Ramos (cell line): ENCODE measurements around the gene MYBPC2.
"Not testable (repeated sequence)": the region's sequence is repeated elsewhere in the genome, so short reads cannot be mapped to it uniquely, and the experiment has no call there.

Experiments
- in situ Hi-C: fragments of 300-500 bp; cut with MboI; formaldehyde crosslinking; loops from one replicate; pipeline ENCODE4 v1.14.3; 2022; ENCODE audit warnings: low sequenced_read_pairs; ENCODE audit not compliant: unreplicated experiment

Gene MYBPC2

DNA sequence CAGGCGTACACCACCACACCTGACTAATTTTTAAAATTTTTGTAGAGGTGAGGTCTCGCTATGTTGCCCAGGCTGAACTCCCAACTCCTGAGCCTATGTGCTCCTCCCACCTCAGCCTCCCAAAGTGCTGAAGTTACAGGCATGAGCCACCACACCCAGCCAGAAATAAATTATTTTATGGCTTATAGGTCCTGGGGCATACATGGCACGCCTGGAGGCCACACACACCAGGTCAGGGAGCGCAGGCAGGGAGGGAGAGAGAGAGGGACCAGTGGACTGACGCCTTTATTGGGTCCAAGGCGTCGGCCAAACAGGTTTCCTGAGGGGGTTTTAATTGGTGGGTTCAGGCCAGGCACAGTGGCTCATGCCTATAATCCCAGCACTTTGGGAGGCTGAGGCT lies 7.1 kb upstream of the MYBPC2 start:
- in situ Hi-C loops, result no loop called here

DNA sequence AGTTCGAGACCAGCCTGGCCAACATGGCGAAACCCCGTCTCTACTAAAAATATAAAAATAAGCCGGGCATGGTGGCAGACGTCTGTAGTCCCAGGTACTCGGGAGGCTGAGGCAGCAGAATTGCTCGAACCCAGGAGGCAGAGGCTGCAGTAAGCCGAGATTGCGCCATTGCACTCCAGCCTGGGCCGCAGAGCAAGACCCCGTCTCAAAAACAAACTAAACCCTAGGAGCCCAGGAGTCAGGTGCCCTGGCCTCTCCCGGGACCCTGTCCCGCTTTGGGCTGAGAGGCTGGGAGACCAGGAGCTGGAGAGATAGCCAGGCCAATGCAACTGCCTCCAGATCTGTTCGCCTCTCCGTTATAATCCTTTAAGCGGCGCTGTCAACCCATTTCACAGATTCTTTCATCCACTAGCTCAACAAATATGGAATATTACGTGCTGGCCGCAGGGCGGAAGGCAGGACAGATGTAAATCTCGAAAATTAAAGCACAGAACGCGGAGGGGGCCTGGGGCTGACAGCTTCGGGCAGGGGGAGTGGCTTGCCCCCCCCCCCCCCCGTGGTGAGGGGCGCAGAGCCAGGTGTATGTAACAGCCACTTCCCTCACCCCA lies 5.3 kb upstream of the MYBPC2 start:
- in situ Hi-C loops, result no loop called here

DNA sequence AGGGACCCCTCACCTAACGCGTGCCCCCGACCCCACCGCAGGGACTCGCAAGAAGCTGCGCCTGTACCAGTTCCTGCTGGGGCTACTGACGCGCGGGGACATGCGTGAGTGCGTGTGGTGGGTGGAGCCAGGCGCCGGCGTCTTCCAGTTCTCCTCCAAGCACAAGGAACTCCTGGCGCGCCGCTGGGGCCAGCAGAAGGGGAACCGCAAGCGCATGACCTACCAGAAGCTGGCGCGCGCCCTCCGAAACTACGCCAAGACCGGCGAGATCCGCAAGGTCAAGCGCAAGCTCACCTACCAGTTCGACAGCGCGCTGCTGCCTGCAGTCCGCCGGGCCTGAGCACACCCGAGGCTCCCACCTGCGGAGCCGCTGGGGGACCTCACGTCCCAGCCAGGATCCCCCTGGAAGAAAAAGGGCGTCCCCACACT lies 4.7 kb upstream of the MYBPC2 start:
- in situ Hi-C loops, result no loop called here

DNA sequence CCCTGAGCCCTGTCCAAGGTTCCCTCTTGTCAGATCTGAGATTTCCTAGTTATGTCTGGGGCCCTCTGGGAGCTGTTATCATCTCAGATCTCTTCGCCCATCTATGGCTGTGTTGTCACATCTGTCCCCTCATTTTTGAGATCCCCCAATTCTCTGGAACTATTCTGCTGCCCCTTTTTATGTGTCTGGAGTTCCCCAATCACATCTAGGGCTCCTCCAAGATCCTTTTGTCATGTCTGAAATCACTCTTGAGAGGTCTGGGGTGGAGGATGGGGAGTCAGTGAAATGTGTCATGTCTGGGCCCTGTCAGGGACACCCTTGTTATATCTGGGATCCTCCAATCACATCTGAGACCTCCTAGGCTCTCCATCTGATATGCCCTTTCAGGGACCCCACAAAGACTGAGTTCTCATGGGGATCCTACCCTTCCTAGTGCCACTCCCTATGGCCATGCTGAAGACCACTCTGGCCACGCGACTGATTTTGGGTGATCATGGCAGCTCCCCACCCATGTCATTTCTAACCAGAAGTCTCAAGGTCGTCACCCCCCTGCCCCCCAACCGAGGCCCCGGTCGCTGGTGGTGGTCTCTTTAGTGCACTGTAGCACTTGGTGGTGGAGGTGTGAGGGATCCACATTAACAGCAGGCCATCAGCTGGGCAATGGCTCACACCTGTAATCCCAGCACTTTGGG lies 3.8 kb upstream of the MYBPC2 start:
- in situ Hi-C loops, result no loop called here

DNA sequence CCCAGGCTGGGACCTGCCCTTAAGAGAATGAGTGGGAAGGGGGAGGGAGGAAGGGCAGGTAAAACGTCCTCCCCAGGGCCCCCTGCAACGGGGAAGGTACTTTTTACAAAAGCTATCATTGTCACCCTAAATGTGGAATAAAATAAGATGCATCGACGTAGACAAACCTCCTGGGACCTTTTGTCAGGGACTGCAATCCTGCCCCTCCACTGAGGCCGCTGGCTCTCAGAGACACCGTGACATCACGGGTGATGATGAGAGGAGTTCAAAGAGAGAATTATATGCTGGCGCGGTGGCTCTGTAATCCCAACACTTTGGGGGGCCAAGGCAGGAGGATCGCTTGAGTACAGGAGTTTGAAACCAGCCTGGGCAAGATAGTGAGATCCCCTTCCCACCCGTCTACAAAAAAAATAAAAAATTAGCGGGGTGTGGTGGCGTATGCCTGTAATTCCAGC lies 1.8 kb upstream of the MYBPC2 start:
- in situ Hi-C loops, result no loop called here

DNA sequence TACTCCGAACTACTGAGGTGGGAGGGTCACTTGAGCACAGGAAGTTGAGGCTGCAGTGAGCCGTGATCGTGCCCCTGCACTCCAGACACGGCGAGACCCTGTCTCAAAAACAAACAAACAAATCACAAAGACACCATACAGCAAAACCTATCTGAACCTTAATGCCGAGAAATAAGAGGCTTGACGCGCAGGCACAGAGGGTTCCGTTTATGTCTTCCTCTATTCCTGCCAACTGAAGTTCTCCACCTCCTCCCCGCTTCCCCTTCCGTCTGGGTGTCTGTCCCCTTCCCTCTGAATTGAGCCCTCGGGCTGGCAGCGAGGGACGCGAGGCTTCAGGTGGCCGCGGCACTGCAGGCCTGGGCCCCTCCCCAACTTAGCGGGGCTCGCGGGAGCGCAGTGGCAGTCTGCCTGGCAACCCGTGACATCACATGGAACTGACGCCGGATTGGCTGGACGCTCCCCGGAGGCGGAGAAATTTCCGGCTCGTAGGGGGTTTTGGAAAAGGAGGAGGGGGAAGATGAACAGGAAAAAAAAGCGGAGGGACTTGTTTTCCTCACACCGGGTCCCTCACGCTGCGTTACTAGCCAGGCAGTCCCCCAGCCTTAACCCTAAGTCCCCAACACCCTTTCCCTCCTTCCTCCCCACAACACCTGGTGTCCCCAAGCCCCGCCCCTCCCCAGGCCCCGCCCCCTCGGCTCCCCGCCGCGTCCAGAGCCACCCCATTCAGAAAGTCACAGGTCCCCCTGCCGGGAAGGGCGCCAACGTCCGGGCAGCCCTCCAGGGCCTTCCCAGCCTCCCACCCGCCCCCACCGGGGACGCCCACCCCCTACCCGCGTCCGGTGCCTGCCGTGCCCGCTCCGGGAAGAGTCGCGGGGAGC lies 1.1 kb upstream of the MYBPC2 start:
- in situ Hi-C loops, result no loop called here

DNA sequence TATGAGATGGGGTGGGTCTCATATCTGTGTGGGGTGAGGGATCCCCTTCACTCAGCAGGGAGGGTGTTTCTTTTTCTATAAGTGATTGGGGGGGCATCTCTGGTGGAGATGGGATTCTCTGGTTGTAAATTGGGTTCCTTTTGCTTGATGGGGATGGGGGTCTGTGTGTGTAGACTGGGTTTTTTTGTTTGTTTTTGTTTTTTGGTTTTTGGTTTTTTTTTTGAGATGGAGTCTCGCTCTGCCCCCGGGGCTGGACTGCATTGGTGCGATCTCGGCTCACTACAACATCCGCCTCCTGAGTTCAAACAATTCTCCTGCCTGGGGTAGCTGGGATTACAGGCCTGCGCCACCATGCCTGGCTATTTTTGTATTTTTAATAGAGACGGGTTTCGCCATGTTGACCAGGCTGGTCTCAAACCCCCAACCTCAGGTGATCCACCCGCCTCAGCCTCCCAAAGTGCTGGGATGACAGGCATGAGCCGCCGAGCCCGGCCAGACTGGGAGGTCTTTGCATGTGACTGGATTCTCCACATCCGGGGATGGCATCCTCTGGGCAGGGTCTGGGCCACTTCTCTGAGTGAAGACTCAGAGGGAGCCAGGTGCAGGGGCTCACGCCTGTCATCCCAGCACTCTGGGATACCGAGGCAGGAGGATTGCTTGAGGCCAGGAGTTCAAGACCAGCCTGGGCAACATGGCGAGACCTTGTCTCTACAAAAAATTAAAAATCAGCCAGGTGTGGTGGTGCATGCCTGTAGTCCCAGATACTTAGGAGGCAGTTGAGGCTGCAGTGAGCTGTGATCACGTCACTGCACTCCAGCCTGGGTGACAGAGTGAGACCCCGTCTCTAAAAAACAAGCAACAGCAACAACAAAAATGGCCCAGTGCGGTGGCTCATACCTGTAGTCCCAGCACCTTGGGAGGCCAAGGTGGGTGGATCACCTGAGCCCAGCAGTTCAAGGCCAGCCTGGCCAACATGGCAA lies 799 bp downstream of the MYBPC2 start:
- in situ Hi-C loops, result no loop called here

DNA sequence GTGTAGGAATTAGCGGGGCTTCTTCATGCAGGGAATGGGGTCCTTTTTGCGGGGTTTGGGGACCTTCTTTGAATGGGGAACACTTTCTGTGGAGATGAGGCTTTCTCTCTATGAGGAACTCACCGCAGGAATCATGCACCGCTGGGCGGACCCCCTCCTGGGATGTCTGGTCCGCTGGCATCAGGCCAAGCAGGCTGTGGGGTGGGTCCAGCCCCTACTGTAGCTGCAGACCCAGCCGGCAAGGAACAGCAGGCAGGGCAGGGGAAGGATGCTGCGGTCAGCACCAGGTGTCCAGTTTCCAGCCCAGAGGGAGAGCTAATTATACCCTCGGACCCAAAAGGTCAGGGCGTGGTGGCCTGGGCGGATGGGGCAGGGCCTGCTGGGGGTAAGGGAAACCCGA lies 1.8 kb downstream of the MYBPC2 start:
- in situ Hi-C loops, result no loop called here

DNA sequence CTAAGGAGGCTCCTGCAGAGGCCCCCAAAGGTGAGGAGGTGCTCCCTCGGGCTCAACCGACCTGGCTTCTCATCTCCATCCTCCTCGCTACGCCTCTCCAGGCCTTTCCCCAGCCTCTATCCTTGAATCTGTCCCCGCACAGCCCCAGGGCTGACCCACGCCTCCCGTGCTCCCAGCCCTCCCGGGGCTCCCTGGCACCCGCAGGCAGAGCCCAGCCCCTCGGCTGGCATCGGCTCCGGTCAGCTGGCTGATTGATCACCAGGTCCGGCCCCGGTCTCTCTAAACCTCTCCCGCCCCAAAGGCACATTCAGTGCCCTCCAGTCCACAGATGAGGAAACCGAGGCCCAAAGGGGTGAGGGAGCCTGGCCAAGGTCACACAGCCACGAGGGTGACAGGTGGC lies 2.5 kb downstream of the MYBPC2 start:
- in situ Hi-C loops, result no loop called here

DNA sequence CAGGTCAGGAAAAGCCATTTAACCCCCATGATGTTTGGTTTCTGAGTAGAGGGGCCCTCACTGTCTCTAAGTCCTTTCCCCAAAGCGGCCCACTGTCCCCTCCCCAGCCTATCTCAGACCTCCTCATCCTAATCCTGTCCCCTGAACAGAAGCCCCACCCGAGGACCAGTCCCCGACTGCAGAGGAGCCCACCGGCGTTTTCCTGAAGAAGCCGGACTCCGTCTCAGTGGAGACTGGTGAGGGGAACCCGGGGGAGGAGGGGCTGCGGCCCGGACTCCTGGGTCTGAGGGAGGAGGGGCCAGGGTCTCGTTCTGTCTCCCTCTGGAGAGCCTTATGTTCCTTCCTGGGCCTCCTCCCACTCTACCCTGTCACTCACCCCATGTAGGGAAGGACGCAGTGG lies 2.9 kb downstream of the MYBPC2 start:
- in situ Hi-C loops, result no loop called here

DNA sequence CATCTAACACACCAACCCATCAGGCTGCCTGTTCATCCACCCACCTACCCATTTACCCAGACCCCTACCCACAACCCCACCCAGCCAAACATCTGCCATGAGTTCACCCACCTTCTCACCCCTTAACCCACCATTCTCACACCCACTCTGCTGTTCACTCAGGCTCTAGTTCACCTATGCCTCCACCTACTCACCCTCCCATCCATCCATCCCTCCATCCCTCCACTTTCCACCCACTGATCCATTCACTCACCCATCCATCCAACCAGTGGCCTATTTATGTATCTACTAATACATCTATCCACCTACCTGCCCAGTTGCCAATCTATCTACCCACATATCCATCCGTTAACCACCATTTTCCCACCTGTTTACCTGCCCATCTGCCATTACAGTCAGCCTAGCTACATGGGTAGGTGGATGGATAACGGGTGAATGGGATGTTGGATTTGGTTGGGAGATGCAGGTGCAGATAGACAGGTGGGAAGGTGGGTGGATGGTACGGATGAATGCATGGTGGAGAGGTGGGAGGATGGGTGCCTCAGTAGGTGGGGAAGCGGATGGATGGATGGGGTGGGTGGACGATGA lies 5.3 kb downstream of the MYBPC2 start:
- in situ Hi-C loops, result no loop called here

DNA sequence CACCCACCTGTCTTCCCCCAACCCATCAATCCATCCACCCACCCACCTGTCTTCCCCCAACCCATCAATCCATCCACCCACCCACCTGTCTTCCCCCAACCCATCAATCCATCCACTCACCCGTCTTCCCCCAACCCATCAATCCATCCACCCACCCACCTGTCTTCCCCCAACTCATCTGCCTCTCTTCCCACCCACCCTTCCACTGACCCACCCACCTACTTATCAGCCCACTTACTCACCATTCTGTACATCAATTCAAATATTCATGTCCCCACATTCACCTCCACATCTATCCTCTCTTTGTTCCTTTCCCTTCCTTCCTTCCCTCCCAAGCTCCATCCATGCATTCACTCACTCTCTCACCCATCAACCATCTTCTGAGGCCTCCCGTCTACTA lies 6.4 kb downstream of the MYBPC2 start:
- in situ Hi-C loops, result not testable (repeated sequence)

DNA sequence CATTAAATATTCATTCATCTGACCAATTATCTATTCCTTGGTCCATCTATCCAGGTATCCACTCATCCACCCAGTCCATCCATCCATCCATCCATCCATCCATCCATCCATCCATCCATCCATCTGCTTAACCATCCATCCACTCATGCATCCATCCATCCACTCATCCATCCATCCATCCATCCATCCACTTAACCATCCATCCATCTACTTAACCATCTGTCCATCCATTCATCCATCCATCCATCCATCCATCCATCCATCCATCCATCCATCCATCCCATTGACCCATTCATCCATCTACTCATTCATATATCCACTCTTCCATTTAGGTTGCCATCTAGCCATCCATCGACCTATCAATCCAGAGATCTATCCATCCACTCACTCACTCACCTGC lies 11.4 kb downstream of the MYBPC2 start:
- in situ Hi-C loops, result no loop called here

DNA sequence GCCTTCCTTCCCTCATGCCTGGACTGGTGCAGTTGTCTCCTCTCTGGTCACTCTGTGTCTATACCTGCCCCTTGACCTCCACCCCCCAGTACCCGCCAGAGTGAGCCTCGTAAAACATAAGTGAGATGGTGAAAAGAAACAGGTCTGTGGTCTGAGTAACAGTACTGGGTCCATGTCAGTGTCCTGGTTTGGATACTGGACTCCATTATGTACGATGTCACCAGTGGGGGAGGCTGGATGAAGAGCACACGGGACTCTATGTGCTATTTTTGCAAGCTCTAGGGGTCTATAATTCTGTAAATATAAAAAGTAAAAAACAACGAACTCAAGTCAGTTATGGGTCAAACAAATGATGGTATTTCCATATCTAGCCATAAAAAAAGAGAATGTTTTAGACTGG lies 14.4 kb downstream of the MYBPC2 start:
- in situ Hi-C loops, result no loop called here

DNA sequence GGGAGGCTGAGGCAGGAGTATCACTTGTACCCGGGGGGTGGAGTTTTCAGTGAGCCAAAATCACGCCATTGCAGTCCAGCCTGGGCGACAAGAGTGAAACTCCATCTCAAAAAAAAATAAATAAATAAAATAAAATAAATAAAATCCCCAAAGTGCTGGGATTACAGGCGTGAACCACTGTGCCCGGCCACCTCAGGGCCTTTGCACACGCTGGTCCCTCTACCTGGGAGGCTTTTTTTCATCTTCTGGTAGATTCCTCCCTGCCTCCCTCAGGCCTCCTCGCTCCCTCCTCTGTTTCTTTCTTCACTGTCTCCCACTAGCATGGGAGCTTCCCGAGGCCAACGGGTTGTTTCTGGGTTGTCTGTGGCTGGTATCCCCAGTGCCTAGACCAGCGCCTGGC lies 15.1 kb downstream of the MYBPC2 start:
- in situ Hi-C loops, result no loop called here

DNA sequence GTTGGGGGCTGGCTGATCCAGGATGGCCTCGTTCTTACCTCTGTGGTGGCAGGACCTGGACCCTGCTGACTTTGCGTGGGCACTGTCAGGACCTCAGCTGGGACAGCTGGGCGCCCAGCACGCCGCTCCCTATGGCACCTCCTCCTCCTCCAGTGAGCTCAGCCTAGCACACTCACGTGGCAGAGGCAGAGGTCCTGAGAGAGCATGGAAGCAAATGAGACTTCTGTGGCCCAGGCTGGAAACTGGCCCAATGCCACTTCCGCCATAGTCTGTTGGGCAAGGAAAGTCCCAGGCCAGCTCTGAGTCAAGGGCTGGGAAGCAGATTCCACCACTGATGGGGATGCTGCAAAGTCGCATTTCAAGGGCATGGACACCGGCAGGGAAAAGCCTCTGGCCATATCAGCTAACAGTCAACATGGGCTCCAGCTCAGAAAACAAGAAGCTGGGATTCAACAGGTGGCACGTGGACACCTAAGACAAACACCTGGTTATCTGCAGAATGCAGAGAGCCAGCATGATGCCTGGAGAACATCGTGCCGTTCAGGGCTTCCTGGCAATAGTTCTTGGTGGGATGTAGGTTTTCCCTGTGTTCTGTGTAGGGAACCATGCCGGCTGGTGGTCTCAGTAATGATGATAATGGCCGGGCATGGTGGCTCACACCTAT lies 16.7 kb downstream of the MYBPC2 start:
- in situ Hi-C loops, result no loop called here

DNA sequence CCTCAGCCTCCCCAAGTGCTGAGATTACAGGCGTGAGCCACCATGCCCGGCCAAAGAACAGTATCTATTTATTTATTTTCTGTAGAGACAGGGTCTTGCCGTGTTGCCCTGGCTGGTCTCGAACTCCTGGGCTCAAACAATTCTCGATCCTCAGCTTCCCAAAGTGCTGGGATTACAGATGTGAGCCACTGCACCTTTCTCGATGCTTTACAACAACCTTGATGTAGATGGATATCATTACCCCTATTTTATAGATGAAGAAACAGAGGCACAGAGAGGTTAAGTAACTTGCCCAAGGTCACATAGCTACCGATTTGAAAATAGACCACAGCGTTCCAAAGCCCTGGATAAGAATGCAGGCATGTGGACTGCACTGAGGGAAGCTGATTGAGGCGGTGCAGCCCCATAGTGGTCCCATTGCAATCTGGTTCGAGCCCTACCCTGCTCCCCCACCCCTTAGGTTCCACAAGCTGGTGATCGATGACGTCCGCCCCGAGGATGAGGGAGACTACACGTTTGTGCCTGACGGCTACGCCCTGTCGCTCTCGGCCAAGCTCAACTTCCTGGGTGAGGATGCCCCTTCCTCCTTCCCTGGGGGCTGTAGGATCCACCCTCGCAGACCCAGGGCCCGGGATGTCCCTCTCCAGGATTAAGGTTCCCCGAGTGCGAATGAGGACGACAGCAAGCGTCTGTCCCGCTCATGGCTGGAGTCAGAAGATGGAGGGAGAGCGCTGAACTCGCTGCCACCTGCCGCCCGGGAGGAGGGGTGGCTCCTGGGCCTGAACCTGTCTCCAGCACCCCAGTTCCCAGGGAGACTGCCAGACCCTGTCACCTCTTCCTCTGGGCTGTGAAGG lies 17.9 kb downstream of the MYBPC2 start:
- in situ Hi-C loops, result no loop called here

DNA sequence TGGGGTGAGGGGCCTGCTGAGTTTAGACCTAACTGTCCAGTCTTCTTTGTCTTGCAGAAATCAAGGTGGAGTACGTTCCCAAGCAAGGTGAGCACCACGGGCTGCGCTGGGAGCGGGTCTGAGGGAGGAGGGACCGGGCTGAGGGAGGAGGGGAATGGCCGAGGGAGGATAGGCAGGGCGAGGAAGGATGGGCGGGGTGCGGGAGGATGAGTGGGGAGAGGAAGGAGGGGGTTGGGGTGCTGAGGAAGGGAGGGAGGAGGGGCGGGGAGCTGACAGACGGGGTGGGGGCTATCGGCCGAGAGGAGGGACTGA lies 18.5 kb downstream of the MYBPC2 start:
- in situ Hi-C loops, result no loop called here

DNA sequence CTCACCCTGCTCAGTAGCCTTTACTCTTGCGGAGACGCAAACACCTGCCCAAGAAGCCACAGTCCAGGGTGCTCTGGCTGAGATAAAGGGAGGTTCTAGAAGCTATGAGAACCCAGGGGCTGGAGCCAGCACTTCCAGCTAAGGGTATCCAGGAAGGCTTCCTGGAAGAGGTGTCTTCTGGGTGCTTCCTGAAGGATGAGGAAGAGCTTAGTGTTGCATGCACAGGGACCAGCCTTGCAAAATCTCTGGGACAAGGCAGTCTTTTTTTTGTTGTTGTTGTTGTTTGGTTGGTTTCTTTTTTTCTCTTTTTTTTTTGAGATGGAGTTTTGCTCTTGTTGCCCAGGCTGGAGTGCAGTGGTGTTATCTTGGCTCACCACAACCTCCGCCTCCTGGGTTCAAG lies 20.6 kb downstream of the MYBPC2 start:
- in situ Hi-C loops, result no loop called here
